Mesodermal cell (in vitro differentiated cells): ENCODE data around the gene TMEM170B.

ENCODE experiments used
- H3K27ac ChIP-seq: 2 replicates; pipeline ENCODE4 v1.7.0; 2013; ENCODE audit warnings: mild to moderate bottlenecking, low read depth, low read length, moderate library complexity; ENCODE audit not compliant: severe bottlenecking
- H3K36me3 ChIP-seq: 2 replicates; pipeline ENCODE4 v1.7.1; 2013; ENCODE audit warnings: mild to moderate bottlenecking, low read length, moderate library complexity; ENCODE audit not compliant: control insufficient read depth, insufficient read depth
- H3K4me1 ChIP-seq: one replicate; pipeline ENCODE4 v1.7.1; 2013; ENCODE audit warnings: mild to moderate bottlenecking, low read length; ENCODE audit not compliant: insufficient read depth, control insufficient read depth, poor library complexity, severe bottlenecking
- H3K4me3 ChIP-seq: 2 replicates; pipeline ENCODE4 v1.7.0; 2013; ENCODE audit warnings: low read length, control low read depth, mild to moderate bottlenecking; ENCODE audit not compliant: insufficient read depth, poor library complexity, severe bottlenecking; ENCODE audit errors: extremely low read depth
- H3K9me3 ChIP-seq: 2 replicates; pipeline ENCODE4 v1.7.1; 2013; ENCODE audit warnings: mild to moderate bottlenecking, low read length, moderate library complexity; ENCODE audit not compliant: control insufficient read depth
- WGBS, 2 experiments: methylation state at CpG; one replicate each; pipeline ENCODE4 v1.1.5; 2013; ENCODE audit warnings: missing lambda C conversion rate in 2 of 2; ENCODE audit not compliant: insufficient coverage in 2 of 2; 5-methylcytosine and 5-hydroxymethylcytosine counted together

The TMEM170B gene

DNA sequence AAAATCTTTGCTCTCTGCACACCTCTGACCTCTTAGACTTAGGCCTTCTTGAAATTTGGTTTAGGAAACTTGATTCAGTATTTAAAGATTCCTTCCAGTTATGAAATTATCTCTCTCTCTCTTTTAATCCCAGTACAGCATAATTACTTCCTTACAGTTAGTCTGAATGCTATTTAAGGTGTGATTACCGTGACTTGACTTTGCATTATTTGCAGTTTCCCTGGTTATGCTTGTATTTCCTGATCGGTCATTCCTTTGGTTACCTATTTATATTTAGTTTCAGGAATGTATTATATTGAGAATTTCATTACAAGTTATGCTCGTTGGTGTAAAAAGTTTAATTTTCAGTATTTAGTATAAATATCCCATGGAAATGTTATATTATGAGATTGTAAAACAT, 16.3 kb downstream of the TMEM170B start:
- H3K4me3 ChIP-seq, result no peak overlapping the region
- no peaks in the 10 kb centered on the region for H3K4me1 ChIP-seq
- no peak overlapping the region for H3K27ac ChIP-seq
- H3K9me3 ChIP-seq, result no peaks in the 10 kb centered on the region
- no peaks in the 10 kb centered on the region for H3K36me3 ChIP-seq
- WGBS, 2 experiments, result no CpG with 5 or more reads among the region's 3 CpGs

GRCh38 chr6:11556309-11556708, 18.8 kb downstream of the TMEM170B start:
- H3K4me1 ChIP-seq, result no peaks in the 10 kb centered on the region
- no peak overlapping the region for H3K4me3 ChIP-seq
- WGBS, 2 experiments, result 58 to 62% methylated on average over 2 of the region's 3 CpGs
- H3K9me3 ChIP-seq, result no peaks in the 10 kb centered on the region
- no peaks in the 10 kb centered on the region for H3K36me3 ChIP-seq
- no peak overlapping the region for H3K27ac ChIP-seq

DNA sequence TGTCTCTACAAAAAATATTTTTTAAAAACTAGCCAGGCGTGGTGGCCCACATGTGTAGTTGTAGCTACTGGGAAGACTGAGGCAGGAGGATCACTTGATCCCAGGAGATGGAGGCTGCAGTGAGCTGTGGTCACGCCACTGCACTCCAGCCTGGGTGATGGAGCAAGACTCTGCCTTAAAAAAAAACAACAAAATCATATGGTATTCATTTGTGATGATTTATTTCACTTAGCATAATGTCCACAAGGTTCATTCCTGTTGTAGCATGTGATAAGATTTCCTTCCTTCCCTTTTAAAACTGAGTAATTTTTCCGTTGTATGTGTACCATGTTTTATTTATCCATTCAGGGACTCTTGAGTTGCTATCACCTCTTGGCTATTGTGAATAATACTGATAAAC, 26.2 kb downstream of the TMEM170B start:
- no peaks in the 10 kb centered on the region for H3K36me3 ChIP-seq
- H3K27ac ChIP-seq, result no peak overlapping the region
- H3K4me3 ChIP-seq, result no peak overlapping the region
- no peaks in the 10 kb centered on the region for H3K9me3 ChIP-seq
- 80% methylated on average over 1 of the region's 3 CpGs; no CpG with 5 or more reads in 1 of the 2 experiments for WGBS, 2 experiments
- H3K4me1 ChIP-seq, result no peaks in the 10 kb centered on the region

DNA sequence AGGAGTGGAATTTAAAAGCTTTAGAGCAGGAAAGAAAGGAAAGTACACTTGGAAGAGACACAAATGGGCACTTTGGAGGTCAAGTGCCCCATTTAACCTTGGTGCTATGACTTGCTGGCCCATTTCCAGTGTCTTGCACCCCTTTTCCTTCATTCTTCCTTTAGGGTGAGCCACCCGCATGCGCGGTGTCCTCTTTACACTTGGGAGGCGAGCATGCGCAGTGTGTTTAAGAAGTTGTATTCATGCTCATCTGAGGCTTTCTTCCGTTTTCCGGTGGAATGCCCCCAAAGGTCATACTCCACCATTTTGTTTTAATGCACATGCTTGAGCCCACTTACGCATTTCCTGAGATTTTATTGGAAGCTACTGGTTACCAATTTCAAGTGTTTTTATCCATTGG, 29.1 kb downstream of the TMEM170B start:
- WGBS, 2 experiments, result 80 to 84% methylated on average over 6 of the region's 8 CpGs
- H3K36me3 ChIP-seq, result no peaks in the 10 kb centered on the region
- H3K9me3 ChIP-seq, result no peaks in the 10 kb centered on the region
- H3K4me1 ChIP-seq, result no peaks in the 10 kb centered on the region
- H3K4me3 ChIP-seq, result no peak overlapping the region
- H3K27ac ChIP-seq, result no peak overlapping the region

DNA sequence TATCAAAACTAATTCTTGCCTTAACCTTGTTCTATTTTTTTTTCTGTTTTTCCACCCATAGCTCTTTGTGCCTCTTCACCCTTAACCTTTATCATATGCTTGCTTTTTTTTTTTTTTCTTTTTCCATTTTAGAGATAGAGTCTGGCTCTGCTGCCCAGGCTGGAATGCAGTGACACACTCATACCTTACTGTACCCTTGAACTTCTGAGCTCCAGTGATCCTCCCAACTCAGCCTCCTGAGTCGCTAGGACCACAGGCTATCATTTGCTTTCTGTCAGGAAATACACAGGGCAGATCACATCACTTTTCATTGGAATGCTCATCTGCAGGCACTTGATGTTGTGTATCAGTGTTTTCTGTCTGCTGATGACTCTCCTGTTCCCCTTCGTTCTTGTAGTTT, 33.5 kb downstream of the TMEM170B start:
- H3K27ac ChIP-seq, result no peak overlapping the region
- H3K9me3 ChIP-seq, result no peaks in the 10 kb centered on the region
- H3K4me3 ChIP-seq, result no peak overlapping the region
- H3K36me3 ChIP-seq, result no peaks in the 10 kb centered on the region
- no peaks in the 10 kb centered on the region for H3K4me1 ChIP-seq
- 83 to 100% methylated on average over 1 to 2 of the region's 2 CpGs for WGBS, 2 experiments

GRCh38 chr6:11575408-11576033, 38.0 kb downstream of the TMEM170B start:
- Histone ChIP-seq H3K4me3 (no peak overlapping the region), H3K27ac (no peak overlapping the region), H3K9me3 (no peaks in the 10 kb centered on the region), H3K36me3 (no peaks in the 10 kb centered on the region), H3K4me1 (no peaks in the 10 kb centered on the region)
- WGBS, 2 experiments, result 51% methylated on average over 6 to 9 of the region's 10 CpGs

GRCh38 chr6:11580686-11581405, 43.3 kb downstream of the TMEM170B start:
- no peaks in the 10 kb centered on the region for H3K9me3 ChIP-seq
- no peak overlapping the region for H3K27ac ChIP-seq
- H3K36me3 ChIP-seq, result no peaks in the 10 kb centered on the region
- WGBS, 2 experiments, result 100% methylated on average over 1 to 2 of the region's 4 CpGs
- peaks cover 9% of the 10 kb centered on the region for H3K4me1 ChIP-seq
- H3K4me3 ChIP-seq, result no peak overlapping the region

DNA sequence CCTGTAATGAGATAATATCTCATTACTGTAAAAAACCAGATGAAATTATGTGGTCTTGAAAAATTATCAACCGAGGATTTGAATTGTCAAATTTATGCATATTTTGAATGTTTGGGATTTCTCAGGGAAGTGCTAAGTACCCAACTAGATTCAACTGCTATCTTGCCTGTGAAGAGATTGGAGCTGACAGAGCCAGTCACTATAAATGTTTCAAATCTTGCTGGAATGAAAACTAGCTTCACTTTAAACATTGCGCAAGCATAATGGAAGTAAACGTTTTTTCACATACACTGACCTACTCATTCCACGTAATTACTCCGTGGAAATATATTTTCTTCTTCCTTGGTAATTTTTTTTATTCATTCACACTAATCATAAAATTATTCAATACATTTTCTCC, 46.7 kb downstream of the TMEM170B start:
- Histone ChIP-seq H3K4me1 (peaks cover 23% of the 10 kb centered on the region), H3K36me3 (no peaks in the 10 kb centered on the region), H3K9me3 (peaks cover 2% of the 10 kb centered on the region), H3K27ac (no peak overlapping the region), H3K4me3 (no peak overlapping the region)
- 73 to 90% methylated on average over 4 to 5 of the region's 5 CpGs for WGBS, 2 experiments

GRCh38 chr6:11585426-11586016, 48.0 kb downstream of the TMEM170B start:
- Histone ChIP-seq H3K9me3 (peaks cover 7% of the 10 kb centered on the region), H3K4me1 (peaks cover 26% of the 10 kb centered on the region), H3K4me3 (no peak overlapping the region), H3K36me3 (no peaks in the 10 kb centered on the region), H3K27ac (no peak overlapping the region)
- no CpG with 5 or more reads among the region's 1 CpG for WGBS, 2 experiments

DNA sequence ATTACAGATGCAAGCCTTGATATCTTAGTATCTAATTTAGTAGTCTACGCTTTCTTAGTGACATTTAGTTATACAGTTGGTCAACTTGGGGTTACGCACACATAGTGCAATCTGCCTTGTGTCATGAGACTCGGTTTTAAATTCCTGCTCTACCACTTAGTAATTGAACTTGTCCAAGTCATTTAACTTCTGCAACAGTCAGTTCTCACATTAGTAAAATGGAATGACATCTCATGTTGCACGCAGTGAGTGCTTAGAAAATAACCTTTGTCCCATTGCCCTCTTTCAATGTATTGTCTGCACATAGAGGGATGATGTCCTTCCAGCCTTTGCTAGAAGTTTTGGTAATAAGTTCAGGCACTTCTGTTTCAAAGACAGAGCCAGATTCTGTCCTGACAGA, 48.6 kb downstream of the TMEM170B start:
- H3K9me3 ChIP-seq, result peaks cover 11% of the 10 kb centered on the region
- peaks cover 26% of the 10 kb centered on the region for H3K4me1 ChIP-seq
- no peak overlapping the region for H3K4me3 ChIP-seq
- no peaks in the 10 kb centered on the region for H3K36me3 ChIP-seq
- 54 to 71% methylated on average over 2 of the region's 4 CpGs for WGBS, 2 experiments
- H3K27ac ChIP-seq, result peak overlapping the region; percentile 86

DNA sequence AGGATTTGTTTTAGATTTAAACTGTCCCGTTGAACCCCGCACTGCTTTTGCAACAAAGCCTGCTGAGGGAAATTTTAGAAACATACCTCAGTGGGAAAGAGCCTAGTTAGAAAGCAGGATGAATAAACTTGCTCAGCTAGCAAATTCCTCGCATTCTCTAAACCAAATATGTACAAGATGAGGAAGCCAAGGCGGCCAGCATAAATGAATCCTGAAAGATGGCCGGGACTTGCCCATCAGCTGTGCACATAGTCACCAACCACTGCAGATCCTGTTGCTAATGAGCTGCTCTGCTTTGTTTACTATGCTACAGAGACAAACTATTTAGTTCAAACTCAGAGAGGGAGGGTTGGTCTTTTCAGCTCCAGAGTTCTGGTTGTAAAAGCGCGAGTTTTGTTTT, 49.0 kb downstream of the TMEM170B start:
- Histone ChIP-seq H3K9me3 (peaks cover 11% of the 10 kb centered on the region), H3K36me3 (no peaks in the 10 kb centered on the region), H3K27ac (peak overlapping the region; percentile 86), H3K4me3 (no peak overlapping the region), H3K4me1 (peaks cover 26% of the 10 kb centered on the region)
- 63 to 67% methylated on average over 6 to 7 of the region's 7 CpGs for WGBS, 2 experiments
